Vagina (tissue), 2 donors: ENCODE data around the gene CDH13.

Experiments
- CTCF ChIP-seq, 3 experiments: fragments of 450-650 bp in 2 of 3; fragments of 200-600 bp in 1 of 3; sonication (generic) in 1 of 3; IDR thresholded peaks; one replicate each; pipeline ENCODE4 v1.5.1; 2017 to 2019; ENCODE audit warnings: antibody characterized with exemption in 3 of 3, mild to moderate bottlenecking in 2 of 3, moderate library complexity in 2 of 3
- POLR2A ChIP-seq, 2 donors: fragments of 450-650 bp; IDR thresholded peaks; one replicate each; pipeline ENCODE4 v1.6.1; 2017; ENCODE audit warnings: antibody characterized with exemption in 2 of 2, mild to moderate bottlenecking in 2 of 2, moderate library complexity in 2 of 2
- POLR2AphosphoS5 ChIP-seq, 2 donors: sonication (generic); formaldehyde crosslinking; IDR thresholded peaks; one replicate each; pipeline ENCODE4 v1.9.0; 2017; ENCODE audit warnings: antibody characterized with exemption in 2 of 2, mild to moderate bottlenecking in 2 of 2, low read depth in 1 of 2; ENCODE audit not compliant: insufficient read depth in 1 of 2

- TF ChIP-seq CTCF (IDR thresholded peaks at IDR 0.05): no peak
- TF ChIP-seq POLR2A (IDR thresholded peaks at IDR 0.05): no peak
- TF ChIP-seq POLR2AphosphoS5 (IDR thresholded peaks at IDR 0.05; ENCODE audit: insufficient read depth in 1 of 2, low read depth in 1 of 2): no peak
Observed at GRCh38 chr16:83539736-83540490, 913.1 kb downstream of the CDH13 start.
